ENCODE data around the gene SLC35F3.
"Not testable (repeated sequence)": the region's sequence is repeated elsewhere in the genome, so short reads cannot be mapped to it uniquely, and the experiment has no call there.

Gene SLC35F3

GRCh38 chr1:234111458-234112142 lies 207.1 kb downstream of the SLC35F3 start:
- Mint-ChIP-seq H3K9me3 (no peaks in the 10 kb centered on the region), H3K36me3 (ENCODE audit: insufficient read depth) (no peaks in the 10 kb centered on the region), H3K4me1 (ENCODE audit: low read depth in 2 of 2) (peaks cover 0 to 6% of the 10 kb centered on the region in 2 donors), H3K4me3 (no peak overlapping the region), H3K27ac (no peak overlapping the region), H3K27me3 (peaks cover 16 to 64% of the 10 kb centered on the region in 2 donors)
- DNase-seq: no peak
- no peak for ATAC-seq (replicated peaks)

GRCh38 chr1:234114648-234115307 lies 210.3 kb downstream of the SLC35F3 start:
- ATAC-seq (replicated peaks) (peak; percentile 45), DNase-seq (peak; percentile 5 to 25 (median 10))
- Mint-ChIP-seq H3K4me1 (ENCODE audit: low read depth in 2 of 2) (peaks cover 0 to 6% of the 10 kb centered on the region in 2 donors), H3K36me3 (ENCODE audit: insufficient read depth) (no peaks in the 10 kb centered on the region), H3K27me3 (peaks cover 15 to 48% of the 10 kb centered on the region in 2 donors), H3K4me3 (peak overlapping the region; percentile 13 to 33), H3K27ac (no peak overlapping the region), H3K9me3 (no peaks in the 10 kb centered on the region)

DNA sequence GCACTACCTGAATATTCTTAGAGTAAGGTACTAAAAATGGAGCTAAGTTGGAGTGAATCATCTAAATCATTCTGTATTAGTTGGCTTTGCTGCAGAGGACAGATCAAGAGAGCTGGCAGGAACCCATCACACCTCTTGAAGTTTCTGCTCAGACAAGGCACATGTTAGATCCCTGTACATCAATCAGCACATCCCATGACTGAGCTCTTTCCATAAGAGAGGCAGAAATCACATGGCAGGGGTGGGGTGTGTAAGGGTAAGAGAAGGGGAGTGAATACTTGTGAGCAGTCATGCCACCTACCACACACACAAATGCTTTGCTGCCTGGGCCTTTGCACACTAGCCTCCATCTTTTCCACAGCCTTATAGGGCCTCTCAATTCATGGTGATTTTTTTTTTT lies 214.4 kb downstream of the SLC35F3 start:
- H3K4me3 Mint-ChIP-seq: no peak overlapping the region
- peaks cover 17 to 30% of the 10 kb centered on the region in 2 donors for H3K27me3 Mint-ChIP-seq
- no peak overlapping the region for H3K27ac Mint-ChIP-seq
- no peaks in the 10 kb centered on the region for H3K9me3 Mint-ChIP-seq
- ATAC-seq (replicated peaks) (no peak), DNase-seq (no peak)
- H3K36me3 Mint-ChIP-seq (ENCODE audit: insufficient read depth): no peaks in the 10 kb centered on the region
- H3K4me1 Mint-ChIP-seq (ENCODE audit: low read depth in 2 of 2): peaks cover 0 to 6% of the 10 kb centered on the region in 2 donors

DNA sequence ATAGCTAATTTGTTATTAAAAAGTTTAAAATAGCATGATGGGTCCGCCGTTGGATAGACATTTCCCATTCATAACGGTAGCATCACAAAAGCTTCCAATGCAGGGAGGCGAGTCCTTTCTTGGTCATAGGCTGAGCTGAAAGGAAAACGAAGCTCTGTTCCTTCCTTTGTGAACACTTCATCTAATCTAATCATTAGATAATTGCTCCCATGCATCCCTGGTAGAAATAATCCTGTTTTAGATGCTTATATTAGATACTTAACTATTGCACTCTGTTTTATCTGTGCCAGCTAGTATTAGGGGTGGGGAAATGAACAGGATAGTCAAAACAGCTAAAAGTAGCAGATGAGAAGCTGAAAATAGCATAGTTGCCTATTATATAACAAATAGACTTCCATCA lies 215.0 kb downstream of the SLC35F3 start:
- Mint-ChIP-seq H3K4me1 (ENCODE audit: low read depth in 2 of 2) (peaks cover 0 to 6% of the 10 kb centered on the region in 2 donors), H3K27ac (no peak overlapping the region), H3K9me3 (no peaks in the 10 kb centered on the region), H3K36me3 (ENCODE audit: insufficient read depth) (no peaks in the 10 kb centered on the region), H3K27me3 (peaks cover 22 to 25% of the 10 kb centered on the region in 2 donors), H3K4me3 (no peak overlapping the region)
- ATAC-seq (replicated peaks): no peak
- no peak for DNase-seq

- Mint-ChIP-seq H3K36me3 (ENCODE audit: insufficient read depth) (no peaks in the 10 kb centered on the region), H3K9me3 (no peaks in the 10 kb centered on the region), H3K4me3 (no peak overlapping the region), H3K4me1 (ENCODE audit: low read depth in 2 of 2) (peaks cover 0 to 3% of the 10 kb centered on the region in 2 donors), H3K27ac (no peak overlapping the region), H3K27me3 (peaks cover 20 to 22% of the 10 kb centered on the region in 2 donors)
- DNase-seq (no peak), ATAC-seq (replicated peaks) (no peak)
These were observed 216.0 kb downstream of the SLC35F3 start for GRCh38 chr1:234120327-234120944.

- H3K4me1 Mint-ChIP-seq (ENCODE audit: low read depth in 2 of 2); H3K4me3 Mint-ChIP-seq; H3K9me3 Mint-ChIP-seq; DNase-seq; H3K27ac Mint-ChIP-seq; H3K36me3 Mint-ChIP-seq (ENCODE audit: insufficient read depth); ATAC-seq (replicated peaks): not testable (repeated sequence)
- H3K27me3 Mint-ChIP-seq: peaks cover 14 to 27% of the 10 kb centered on the region in 2 donors
These were observed 217.2 kb downstream of the SLC35F3 start for GRCh38 chr1:234121659-234122058.

GRCh38 chr1:234122571-234122970 lies 218.1 kb downstream of the SLC35F3 start:
- H3K27me3 Mint-ChIP-seq: peaks cover 14 to 27% of the 10 kb centered on the region in 2 donors
- H3K4me1 Mint-ChIP-seq (ENCODE audit: low read depth in 2 of 2); DNase-seq; H3K4me3 Mint-ChIP-seq; H3K9me3 Mint-ChIP-seq; H3K36me3 Mint-ChIP-seq (ENCODE audit: insufficient read depth); H3K27ac Mint-ChIP-seq; ATAC-seq (replicated peaks): not testable (repeated sequence)

GRCh38 chr1:234123867-234124266 lies 219.4 kb downstream of the SLC35F3 start:
- ATAC-seq (replicated peaks): no peak

GRCh38 chr1:234125283-234125682 lies 220.8 kb downstream of the SLC35F3 start:
- Mint-ChIP-seq H3K27ac (no peak overlapping the region), H3K27me3 (peaks cover 8 to 27% of the 10 kb centered on the region in 2 donors), H3K36me3 (ENCODE audit: insufficient read depth) (no peaks in the 10 kb centered on the region), H3K4me3 (no peak overlapping the region), H3K9me3 (no peaks in the 10 kb centered on the region), H3K4me1 (ENCODE audit: low read depth in 2 of 2) (peaks cover 0 to 5% of the 10 kb centered on the region in 2 donors)
- peak in 1 of 3 experiments; percentile 0 for DNase-seq
- ATAC-seq (replicated peaks): no peak

More at GRCh38 chr1:234123867-234124266, 219.4 kb downstream of the SLC35F3 start:
- Mint-ChIP-seq H3K4me1 (ENCODE audit: low read depth in 2 of 2) (peaks cover 0 to 5% of the 10 kb centered on the region in 2 donors), H3K27me3 (peaks cover 8 to 27% of the 10 kb centered on the region in 2 donors), H3K4me3 (no peak overlapping the region), H3K9me3 (no peaks in the 10 kb centered on the region), H3K27ac (no peak overlapping the region), H3K36me3 (ENCODE audit: insufficient read depth) (no peaks in the 10 kb centered on the region)
- no peak for DNase-seq

DNA sequence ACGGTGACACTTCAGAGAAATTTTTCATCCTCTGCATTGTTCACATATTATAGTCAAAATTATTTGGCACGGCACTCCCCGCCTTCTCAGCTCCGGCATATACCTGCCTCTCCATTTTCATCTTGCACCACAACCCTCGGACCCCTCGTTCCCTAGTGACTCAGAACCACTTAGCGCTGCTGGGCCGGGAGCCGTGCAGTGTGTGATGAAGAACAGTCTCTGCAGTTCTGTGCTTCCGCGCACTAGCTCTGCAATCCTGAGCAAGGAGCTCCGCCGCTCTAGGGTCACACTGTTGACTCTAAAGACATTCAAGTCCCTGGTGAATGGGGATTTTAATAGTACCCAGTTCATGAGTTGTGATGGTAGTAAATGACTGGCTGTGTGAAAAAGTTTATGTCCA lies 221.2 kb downstream of the SLC35F3 start:
- H3K27me3 Mint-ChIP-seq: peaks cover 8 to 27% of the 10 kb centered on the region in 2 donors
- no peak overlapping the region for H3K4me3 Mint-ChIP-seq
- no peaks in the 10 kb centered on the region for H3K9me3 Mint-ChIP-seq
- ATAC-seq (replicated peaks) (no peak), DNase-seq (no peak)
- H3K36me3 Mint-ChIP-seq (ENCODE audit: insufficient read depth): no peaks in the 10 kb centered on the region
- no peak overlapping the region for H3K27ac Mint-ChIP-seq
- H3K4me1 Mint-ChIP-seq (ENCODE audit: low read depth in 2 of 2): peaks cover 0 to 5% of the 10 kb centered on the region in 2 donors

DNA sequence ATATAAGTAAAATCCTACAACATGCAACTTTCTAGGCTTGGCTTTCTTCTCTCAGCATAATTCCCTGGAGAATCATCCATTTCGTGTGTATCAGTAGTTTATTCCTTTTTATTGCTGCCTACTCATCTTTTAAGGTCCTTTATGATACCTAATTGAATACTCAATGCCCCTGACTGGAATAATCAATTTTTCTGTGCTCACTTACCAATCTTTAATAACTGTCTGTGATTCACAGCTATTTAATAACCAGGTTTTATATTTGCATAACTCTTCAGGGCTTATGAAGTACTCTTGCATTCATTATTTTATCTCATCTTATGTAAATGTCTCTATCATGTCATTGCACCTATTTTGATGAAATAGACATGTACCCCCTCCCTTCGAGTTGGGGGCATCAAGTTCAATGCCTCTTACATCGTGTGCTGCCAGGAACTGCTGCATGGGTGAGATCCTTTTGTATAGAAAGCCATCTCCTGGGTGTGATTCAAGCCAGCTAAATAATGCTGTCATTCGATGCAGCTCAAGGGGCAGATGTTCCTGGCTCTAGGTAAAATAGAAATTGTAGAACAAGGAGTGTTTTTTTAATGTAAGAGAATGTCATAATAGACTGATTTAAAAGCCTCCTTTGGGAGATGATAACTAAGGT lies 222.7 kb downstream of the SLC35F3 start:
- peaks cover 0 to 5% of the 10 kb centered on the region in 2 donors for H3K4me1 Mint-ChIP-seq (ENCODE audit: low read depth in 2 of 2)

GRCh38 chr1:234132795-234133194 lies 228.3 kb downstream of the SLC35F3 start:
- Mint-ChIP-seq H3K36me3 (ENCODE audit: insufficient read depth) (no peaks in the 10 kb centered on the region), H3K27me3 (peaks cover 11 to 20% of the 10 kb centered on the region in 2 donors), H3K4me3 (no peak overlapping the region), H3K9me3 (no peaks in the 10 kb centered on the region), H3K4me1 (ENCODE audit: low read depth in 2 of 2) (no peaks in the 10 kb centered on the region), H3K27ac (no peak overlapping the region)
- ATAC-seq (replicated peaks) (no peak), DNase-seq (no peak)

More for the DNA sequence above, 222.7 kb downstream of the SLC35F3 start:
- H3K36me3 Mint-ChIP-seq (ENCODE audit: insufficient read depth): no peaks in the 10 kb centered on the region
- ATAC-seq (replicated peaks): no peak
- H3K9me3 Mint-ChIP-seq: no peaks in the 10 kb centered on the region
- peaks cover 18 to 27% of the 10 kb centered on the region in 2 donors for H3K27me3 Mint-ChIP-seq
- H3K4me3 Mint-ChIP-seq: no peak overlapping the region
- no peak for DNase-seq
- H3K27ac Mint-ChIP-seq: no peak overlapping the region

- Mint-ChIP-seq H3K27ac (no peak overlapping the region), H3K4me3 (no peak overlapping the region), H3K27me3 (peaks cover 14 to 21% of the 10 kb centered on the region in 2 donors), H3K9me3 (no peaks in the 10 kb centered on the region), H3K36me3 (ENCODE audit: insufficient read depth) (no peaks in the 10 kb centered on the region), H3K4me1 (ENCODE audit: low read depth in 2 of 2) (no peaks in the 10 kb centered on the region)
- no peak for DNase-seq
- no peak for ATAC-seq (replicated peaks)
These were observed 230.4 kb downstream of the SLC35F3 start for GRCh38 chr1:234134878-234135277.

Measured in effector memory CD8-positive, alpha-beta T cell (primary cell).